Mesendoderm (in vitro differentiated cells): ENCODE measurements around the gene ZIC5.
A peak's percentile ranks its signal among the peaks of the same experiment; 100 is the strongest.

ENCODE experiments used
- DNase-seq: peaks from one replicate; pipeline ENCODE4 v3.0.0; 2013
- H2AK5ac ChIP-seq: 2 replicates; pipeline ENCODE4 v1.6.1; 2013; ENCODE audit warnings: low read length, inconsistent platforms
- H2BK120ac ChIP-seq: 2 replicates; pipeline ENCODE4 v1.6.1; 2013; ENCODE audit warnings: low read depth, mild to moderate bottlenecking, low read length, moderate library complexity, mixed read lengths
- H2BK15ac ChIP-seq: replicated peaks from 2 replicates; pipeline ENCODE4 v1.6.1; 2013; ENCODE audit warnings: low read depth, mild to moderate bottlenecking, moderate library complexity
- H2BK5ac ChIP-seq: 2 replicates; pipeline ENCODE4 v1.6.1; 2013; ENCODE audit warnings: low read length, inconsistent platforms
- H3K18ac ChIP-seq: 2 replicates; pipeline ENCODE4 v1.6.1; 2013; ENCODE audit warnings: mild to moderate bottlenecking, low read length, mixed read lengths
- H3K23ac ChIP-seq: one replicate; pipeline ENCODE4 v1.6.1; 2013; ENCODE audit warnings: low read length
- H3K27ac ChIP-seq: 2 replicates; pipeline ENCODE4 v1.5.1; 2013; ENCODE audit warnings: low read depth, mild to moderate bottlenecking, inconsistent platforms, low read length, moderate library complexity
- H3K27me3 ChIP-seq: 2 replicates; pipeline ENCODE4 v1.6.1; 2013; ENCODE audit warnings: low read length, control low read depth, mild to moderate bottlenecking, inconsistent platforms; ENCODE audit not compliant: insufficient read depth, poor library complexity
- H3K36me3 ChIP-seq: 2 replicates; pipeline ENCODE4 v1.6.1; 2013; ENCODE audit warnings: low read length, inconsistent platforms; ENCODE audit not compliant: control insufficient read depth, insufficient read depth
- H3K4ac ChIP-seq: one replicate; pipeline ENCODE4 v1.6.1; 2013; ENCODE audit warnings: low read depth, mild to moderate bottlenecking, low read length, moderate library complexity
- H3K4me1 ChIP-seq: 2 replicates; pipeline ENCODE4 v1.6.1; 2013; ENCODE audit warnings: low read depth, low read length, inconsistent platforms; ENCODE audit not compliant: control insufficient read depth
- H3K4me2 ChIP-seq: 2 replicates; pipeline ENCODE4 v1.6.1; 2013; ENCODE audit warnings: low read length
- H3K4me3 ChIP-seq: 2 replicates; pipeline ENCODE4 v1.5.1; 2013; ENCODE audit warnings: mild to moderate bottlenecking, low read length
- H3K56ac ChIP-seq: one replicate; pipeline ENCODE4 v1.6.1; 2013; ENCODE audit warnings: low read length
- H3K79me1 ChIP-seq: 2 replicates; pipeline ENCODE4 v1.6.1; 2013; ENCODE audit warnings: low read length, inconsistent platforms
- H3K79me2 ChIP-seq: 2 replicates; pipeline ENCODE4 v1.6.1; 2013; ENCODE audit warnings: mild to moderate bottlenecking, low read length; ENCODE audit not compliant: control insufficient read depth, insufficient read depth
- H3K9ac ChIP-seq: 2 replicates; pipeline ENCODE4 v1.6.1; 2013; ENCODE audit warnings: low read length, inconsistent platforms
- H4K5ac ChIP-seq: one replicate; pipeline ENCODE4 v1.6.1; 2013; ENCODE audit warnings: low read length
- H4K8ac ChIP-seq: one replicate; pipeline ENCODE4 v1.6.1; 2013; ENCODE audit warnings: low read depth, mild to moderate bottlenecking, control low read depth, low read length, moderate library complexity
- WGBS: extraction: QIAGEN DNeasy Blood & Tissue Kit; methylation state at CpG from one replicate; pipeline ENCODE4 v1.1.7; 2013; ENCODE audit warnings: low lambda C conversion rate, missing lambda C conversion rate; ENCODE audit not compliant: insufficient coverage; ENCODE audit errors: extremely low coverage; 5-methylcytosine and 5-hydroxymethylcytosine counted together

The ZIC5 gene

GRCh38 chr13:99982036-99982730 is 10.6 kb upstream of the ZIC5 start:
- peaks cover 2% of the 10 kb centered on the region for H3K4me1 ChIP-seq
- peak overlapping the region; percentile 74 for H2BK5ac ChIP-seq
- peaks cover 49% of the 10 kb centered on the region for H3K79me2 ChIP-seq
- WGBS = no CpG with 5 or more reads among the region's 98 CpGs
- peak overlapping the region; percentile 87 for H3K56ac ChIP-seq
- peak overlapping the region; percentile 98 for H3K4ac ChIP-seq
- H4K8ac ChIP-seq = peak overlapping the region; percentile 82
- no peak overlapping the region for H2AK5ac ChIP-seq
- H3K23ac ChIP-seq = peak overlapping the region; percentile 83
- H3K27me3 ChIP-seq = no peaks in the 10 kb centered on the region
- H3K18ac ChIP-seq = peak overlapping the region; percentile 100
- H2BK15ac ChIP-seq = no peak overlapping the region
- H2BK120ac ChIP-seq = peak overlapping the region; percentile 93
- peak; percentile 52 for DNase-seq
- H3K79me1 ChIP-seq = no peaks in the 10 kb centered on the region
- peak overlapping the region; percentile 100 for H3K4me3 ChIP-seq
- no peak overlapping the region for H4K5ac ChIP-seq
- H3K27ac ChIP-seq = peak overlapping the region; percentile 100
- H3K36me3 ChIP-seq = peaks cover 10% of the 10 kb centered on the region
- peak overlapping the region; percentile 100 for H3K9ac ChIP-seq
- H3K4me2 ChIP-seq = no peak overlapping the region

- Histone ChIP-seq H2BK5ac (peak within 1 kb of the TSS; percentile 97), H3K4ac (peak within 1 kb of the TSS; percentile 98), H3K27me3 (no peaks in the 10 kb centered on the region), H3K4me2 (peak within 1 kb of the TSS; percentile 48), H3K36me3 (peaks cover 10% of the 10 kb centered on the region), H3K4me3 (peak within 1 kb of the TSS; percentile 100), H2BK120ac (peak within 1 kb of the TSS; percentile 93), H3K56ac (peak within 1 kb of the TSS; percentile 99), H3K79me2 (peaks cover 49% of the 10 kb centered on the region), H3K27ac (peak within 1 kb of the TSS; percentile 100), H3K79me1 (no peaks in the 10 kb centered on the region), H3K18ac (peak within 1 kb of the TSS; percentile 100), H2AK5ac (no peak within 1 kb of the TSS), H4K8ac (peak within 1 kb of the TSS; percentile 82), H2BK15ac (no peak within 1 kb of the TSS), H4K5ac (no peak within 1 kb of the TSS), H3K4me1 (peaks cover 2% of the 10 kb centered on the region), H3K23ac (peak within 1 kb of the TSS; percentile 83), H3K9ac (peak within 1 kb of the TSS; percentile 100)
- no CpG with 5 or more reads among the region's 41 CpGs for WGBS
- DNase-seq = no peak
These were observed 10.1 kb upstream of the ZIC5 start, which contains the start of gene ZIC2 for GRCh38 chr13:99981735-99982035. TSS of gene ZIC2 (plus strand) at chr13:99981784. CDS start at chr13:99982065, 281 bp downstream.

GRCh38 chr13:99980824-99981734 is 9.5 kb upstream of the ZIC5 start:
- no peak overlapping the region for H4K8ac ChIP-seq
- peak; percentile 96 for DNase-seq
- peak overlapping the region; percentile 48 for H3K4me2 ChIP-seq
- no peaks in the 10 kb centered on the region for H3K27me3 ChIP-seq
- peaks cover 2% of the 10 kb centered on the region for H3K4me1 ChIP-seq
- peak overlapping the region; percentile 100 for H3K27ac ChIP-seq
- no peak overlapping the region for H2AK5ac ChIP-seq
- no peak overlapping the region for H4K5ac ChIP-seq
- H3K56ac ChIP-seq = peak overlapping the region; percentile 99
- peak overlapping the region; percentile 96 for H2BK5ac ChIP-seq
- H3K18ac ChIP-seq = peak overlapping the region; percentile 99
- no peak overlapping the region for H2BK15ac ChIP-seq
- peak overlapping the region; percentile 98 for H3K9ac ChIP-seq
- no CpG with 5 or more reads among the region's 110 CpGs for WGBS
- H3K4ac ChIP-seq = peak overlapping the region; percentile 98
- H2BK120ac ChIP-seq = peak overlapping the region; percentile 93
- H3K36me3 ChIP-seq = peaks cover 10% of the 10 kb centered on the region
- peak overlapping the region; percentile 80 for H3K23ac ChIP-seq
- no peaks in the 10 kb centered on the region for H3K79me1 ChIP-seq
- peaks cover 47% of the 10 kb centered on the region for H3K79me2 ChIP-seq
- peak overlapping the region; percentile 84 for H3K4me3 ChIP-seq

GRCh38 chr13:99980201-99980823 is 8.7 kb upstream of the ZIC5 start:
- Histone ChIP-seq H3K56ac (peak overlapping the region; percentile 97), H4K5ac (no peak overlapping the region), H3K18ac (peak overlapping the region; percentile 85), H3K4me2 (peak overlapping the region; percentile 66), H3K4me3 (peak overlapping the region; percentile 86), H3K23ac (no peak overlapping the region), H2BK5ac (peak overlapping the region; percentile 86), H3K36me3 (peaks cover 10% of the 10 kb centered on the region), H2BK120ac (peak overlapping the region; percentile 66), H3K4ac (peak overlapping the region; percentile 82), H3K27me3 (no peaks in the 10 kb centered on the region), H3K27ac (peak overlapping the region; percentile 98), H3K79me1 (no peaks in the 10 kb centered on the region), H2AK5ac (no peak overlapping the region), H2BK15ac (no peak overlapping the region), H4K8ac (no peak overlapping the region), H3K9ac (peak overlapping the region; percentile 79), H3K79me2 (peaks cover 44% of the 10 kb centered on the region), H3K4me1 (peaks cover 2% of the 10 kb centered on the region)
- DNase-seq = peak; percentile 93
- no CpG with 5 or more reads among the region's 76 CpGs for WGBS

- Histone ChIP-seq H3K27me3 (no peaks in the 10 kb centered on the region), H3K27ac (peak overlapping the region; percentile 95)
These were observed 8.1 kb upstream of the ZIC5 start for GRCh38 chr13:99979453-99980200.

More at GRCh38 chr13:99979453-99980200, 8.1 kb upstream of the ZIC5 start:
- Histone ChIP-seq H2BK120ac (peak overlapping the region; percentile 9), H3K4ac (peak overlapping the region; percentile 82), H3K18ac (peak overlapping the region; percentile 85), H3K4me1 (peaks cover 4% of the 10 kb centered on the region), H3K36me3 (peaks cover 10% of the 10 kb centered on the region), H3K79me2 (peaks cover 37% of the 10 kb centered on the region), H2AK5ac (no peak overlapping the region), H3K4me2 (peak overlapping the region; percentile 66), H4K5ac (no peak overlapping the region), H3K56ac (peak overlapping the region; percentile 97), H2BK15ac (no peak overlapping the region), H3K9ac (peak overlapping the region; percentile 79), H4K8ac (no peak overlapping the region), H3K79me1 (no peaks in the 10 kb centered on the region), H3K4me3 (peak overlapping the region; percentile 86), H2BK5ac (peak overlapping the region; percentile 16), H3K23ac (peak overlapping the region; percentile 85)
- peak; percentile 92 for DNase-seq
- no CpG with 5 or more reads among the region's 59 CpGs for WGBS
